Suprapubic skin (tissue), 4 donors: ENCODE measurements around the gene HJURP. TPM values are rescaled to one million over a fixed set of nuclear protein-coding genes. Genes with fewer than 3 reads are reported as not detected.

Experiments
- DNase-seq, 2 donors: peaks; one replicate each; pipeline ENCODE4 v3.0.0-alpha.2; 2019; ENCODE audit warnings: low spot score in 2 of 2
- H3K27ac ChIP-seq: fragments of 200-600 bp; sonication (generic); one replicate; pipeline ENCODE4 v1.5.1; 2019
- H3K27me3 ChIP-seq: fragments of 200-600 bp; sonication (generic); one replicate; pipeline ENCODE4 v1.5.1; 2019
- H3K36me3 ChIP-seq: fragments of 200-600 bp; sonication (generic); one replicate; pipeline ENCODE4 v1.5.1; 2019
- H3K4me1 ChIP-seq: fragments of 200-600 bp; sonication (generic); one replicate; pipeline ENCODE4 v1.5.1; 2019
- H3K4me3 ChIP-seq: fragments of 200-600 bp; sonication (generic); one replicate; pipeline ENCODE4 v1.5.1; 2019; ENCODE audit warnings: mild to moderate bottlenecking
- H3K9me3 ChIP-seq: fragments of 200-600 bp; sonication (generic); one replicate; pipeline ENCODE4 v1.5.1; 2019
- EP300 ChIP-seq: sonication (generic); formaldehyde crosslinking; IDR thresholded peaks from one replicate; pipeline ENCODE4 v1.6.1; 2017; ENCODE audit warnings: antibody characterized with exemption
- POLR2A ChIP-seq, 2 donors: fragments of 450-650 bp; IDR thresholded peaks; one replicate each; pipeline ENCODE4 v1.6.1; 2017; ENCODE audit warnings: antibody characterized with exemption in 2 of 2, mild to moderate bottlenecking in 2 of 2, moderate library complexity in 2 of 2
- POLR2AphosphoS5 ChIP-seq, 3 donors: sonication (generic); formaldehyde crosslinking; IDR thresholded peaks; one replicate each; pipeline ENCODE4 v1.6.1; 2017; ENCODE audit warnings: antibody characterized with exemption in 3 of 3
- WGBS: methylation state at CpG from one replicate; pipeline ENCODE4 v1.1.5; 2018; 5-methylcytosine and 5-hydroxymethylcytosine counted together
- total RNA-seq, 4 donors: library from RNA; depleted of rRNA; stranded (reverse); fragments of >200 nt; gene quantifications; one replicate each; pipeline ENCODE4 v1.1.0, GENCODE V29; 2016
- TF ChIP-seq, protein P1 (sequence below), 2 donors: fragments of 200-600 bp in 1 of 2; fragments of 450-650 bp in 1 of 2; sonication (generic) in 1 of 2; IDR thresholded peaks; one replicate each; pipeline ENCODE4 v1.5.1; 2016 to 2019; ENCODE audit warnings: antibody characterized with exemption in 2 of 2, mild to moderate bottlenecking in 1 of 2, moderate library complexity in 1 of 2

Gene HJURP
- total RNA-seq, 4 donors from 2014 or later: 1.7 to 7.1 (median 3.9) TPM

DNA sequence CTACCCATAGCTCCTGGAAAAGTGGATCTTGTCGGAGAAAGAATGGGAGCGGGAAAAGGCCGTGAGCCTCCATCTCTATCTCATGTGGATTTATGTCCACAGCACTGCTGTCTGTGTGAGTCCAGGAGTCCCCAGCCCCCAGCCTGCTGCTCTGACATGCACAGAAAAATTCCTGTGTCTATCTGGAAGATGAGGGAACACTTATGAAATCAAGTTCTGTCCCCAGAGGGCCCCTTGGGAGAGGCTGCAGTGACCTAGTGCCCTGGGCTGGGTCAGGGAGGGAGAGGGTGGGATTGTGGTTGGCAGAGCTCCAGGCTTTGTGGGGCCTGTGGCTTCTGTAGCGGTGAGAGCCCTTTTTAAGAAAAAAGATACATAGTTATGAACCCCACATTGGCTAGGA, 37.6 kb downstream of the HJURP start:
- Histone ChIP-seq H3K4me3 (no peak overlapping the region), H3K4me1 (no peaks in the 10 kb centered on the region), H3K27ac (no peak overlapping the region), H3K9me3 (no peaks in the 10 kb centered on the region), H3K27me3 (no peaks in the 10 kb centered on the region), H3K36me3 (no peaks in the 10 kb centered on the region)
- TF ChIP-seq, protein P1, sequence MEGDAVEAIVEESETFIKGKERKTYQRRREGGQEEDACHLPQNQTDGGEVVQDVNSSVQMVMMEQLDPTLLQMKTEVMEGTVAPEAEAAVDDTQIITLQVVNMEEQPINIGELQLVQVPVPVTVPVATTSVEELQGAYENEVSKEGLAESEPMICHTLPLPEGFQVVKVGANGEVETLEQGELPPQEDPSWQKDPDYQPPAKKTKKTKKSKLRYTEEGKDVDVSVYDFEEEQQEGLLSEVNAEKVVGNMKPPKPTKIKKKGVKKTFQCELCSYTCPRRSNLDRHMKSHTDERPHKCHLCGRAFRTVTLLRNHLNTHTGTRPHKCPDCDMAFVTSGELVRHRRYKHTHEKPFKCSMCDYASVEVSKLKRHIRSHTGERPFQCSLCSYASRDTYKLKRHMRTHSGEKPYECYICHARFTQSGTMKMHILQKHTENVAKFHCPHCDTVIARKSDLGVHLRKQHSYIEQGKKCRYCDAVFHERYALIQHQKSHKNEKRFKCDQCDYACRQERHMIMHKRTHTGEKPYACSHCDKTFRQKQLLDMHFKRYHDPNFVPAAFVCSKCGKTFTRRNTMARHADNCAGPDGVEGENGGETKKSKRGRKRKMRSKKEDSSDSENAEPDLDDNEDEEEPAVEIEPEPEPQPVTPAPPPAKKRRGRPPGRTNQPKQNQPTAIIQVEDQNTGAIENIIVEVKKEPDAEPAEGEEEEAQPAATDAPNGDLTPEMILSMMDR (IDR thresholded peaks at IDR 0.05): no peak
- TF ChIP-seq POLR2A (IDR thresholded peaks at IDR 0.05): no peak
- TF ChIP-seq EP300: no peak
- TF ChIP-seq POLR2AphosphoS5 (IDR thresholded peaks at IDR 0.05): no peak
- 80% methylated on average over 4 of the region's 4 CpGs for WGBS
- DNase-seq: peak; percentile 24 to 38

DNA sequence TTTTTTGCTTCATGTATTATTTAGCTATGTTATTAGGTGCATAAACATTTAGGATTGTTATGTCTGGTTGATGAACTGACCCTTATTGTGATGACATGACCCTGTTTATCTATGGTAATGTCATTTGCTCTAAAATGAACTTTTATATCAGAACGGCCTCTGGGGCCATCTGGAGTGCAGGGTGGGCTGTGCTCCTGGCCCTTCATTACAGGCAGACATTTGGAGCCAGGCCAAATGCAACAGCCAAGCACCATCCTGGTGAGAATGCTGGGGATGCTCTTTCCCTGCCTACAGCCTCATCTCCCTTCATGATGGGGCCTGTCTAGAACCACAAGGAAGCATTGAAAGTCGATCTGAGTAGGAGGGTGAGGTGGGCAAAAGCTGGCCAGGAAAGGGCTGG, 38.0 kb downstream of the HJURP start:
- WGBS: 52% methylated on average over 2 of the region's 2 CpGs
- peak in 1 of 2 donors; percentile 28 for DNase-seq
- no peak overlapping the region for H3K4me3 ChIP-seq
- TF ChIP-seq, protein P1 (IDR thresholded peaks at IDR 0.05): no peak
- TF ChIP-seq POLR2AphosphoS5 (IDR thresholded peaks at IDR 0.05): no peak
- no peak for TF ChIP-seq EP300
- no peak for TF ChIP-seq POLR2A (IDR thresholded peaks at IDR 0.05)
- no peaks in the 10 kb centered on the region for H3K4me1 ChIP-seq
- H3K36me3 ChIP-seq: no peaks in the 10 kb centered on the region
- H3K27ac ChIP-seq: no peak overlapping the region
- no peaks in the 10 kb centered on the region for H3K9me3 ChIP-seq
- no peaks in the 10 kb centered on the region for H3K27me3 ChIP-seq

- Histone ChIP-seq H3K27me3 (no peaks in the 10 kb centered on the region), H3K27ac (no peak overlapping the region), H3K36me3 (no peaks in the 10 kb centered on the region), H3K4me3 (no peak overlapping the region), H3K4me1 (no peaks in the 10 kb centered on the region), H3K9me3 (no peaks in the 10 kb centered on the region)
- WGBS: 70% methylated on average over 6 of the region's 6 CpGs
- TF ChIP-seq POLR2A (IDR thresholded peaks at IDR 0.05) (no peak), POLR2AphosphoS5 (IDR thresholded peaks at IDR 0.05) (no peak), EP300 (no peak)
- TF ChIP-seq, protein P1 (IDR thresholded peaks at IDR 0.05): no peak
- DNase-seq: no peak
Measured at GRCh38 chr2:233815861-233816260, 38.5 kb downstream of the HJURP start.

DNA sequence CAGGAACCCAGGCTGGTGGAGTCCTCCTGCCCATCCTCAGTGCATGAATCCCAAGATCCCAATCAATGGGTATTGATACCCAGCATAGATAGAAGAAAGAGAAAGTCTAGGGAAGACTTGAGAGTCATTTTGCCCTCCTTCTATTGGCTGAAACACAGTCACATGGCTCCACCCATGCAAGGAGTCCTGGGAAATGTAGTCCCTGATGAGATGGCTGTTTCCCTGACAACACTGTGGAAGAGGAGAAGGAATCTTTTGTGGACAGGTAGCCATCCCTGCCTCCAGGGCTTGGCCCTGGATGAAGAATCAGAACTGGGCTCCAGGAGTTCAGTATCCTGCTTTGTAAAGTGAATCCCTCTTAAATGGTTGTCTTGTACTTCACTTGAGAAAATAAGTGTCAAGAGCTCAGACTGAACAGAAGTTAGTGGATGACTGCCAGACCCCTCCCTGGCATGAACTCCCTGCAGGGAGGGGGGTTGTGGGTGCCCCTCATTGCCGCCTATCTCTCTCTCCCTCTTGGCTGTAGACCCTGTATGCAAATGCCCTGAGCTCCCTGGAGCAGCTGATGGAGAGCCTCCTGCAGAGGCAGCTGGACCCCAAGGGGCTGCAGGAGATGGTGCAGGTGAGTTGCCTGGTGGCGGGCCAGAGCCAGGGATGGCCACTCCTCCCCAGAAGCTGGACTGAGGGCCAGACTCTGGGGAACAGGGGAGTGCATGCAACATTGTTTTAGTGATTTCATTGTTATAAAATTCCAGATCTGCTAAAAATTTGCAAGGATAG, 40.1 kb downstream of the HJURP start:
- Histone ChIP-seq H3K9me3 (no peaks in the 10 kb centered on the region), H3K4me1 (no peaks in the 10 kb centered on the region), H3K27me3 (peaks cover under 1% of the 10 kb centered on the region), H3K4me3 (no peak overlapping the region), H3K27ac (no peak overlapping the region), H3K36me3 (no peaks in the 10 kb centered on the region)
- TF ChIP-seq, protein P1 (IDR thresholded peaks at IDR 0.05): no peak
- TF ChIP-seq POLR2A (IDR thresholded peaks at IDR 0.05) (no peak), EP300 (no peak), POLR2AphosphoS5 (IDR thresholded peaks at IDR 0.05) (no peak)
- peak; percentile 26 to 58 for DNase-seq
- WGBS: 42% methylated on average over 2 of the region's 2 CpGs

- no peak overlapping the region for H3K27ac ChIP-seq
- H3K27me3 ChIP-seq: peaks cover 8% of the 10 kb centered on the region
- H3K4me3 ChIP-seq: no peak overlapping the region
- H3K4me1 ChIP-seq: no peaks in the 10 kb centered on the region
- TF ChIP-seq EP300: no peak
- TF ChIP-seq, protein P1 (IDR thresholded peaks at IDR 0.05): no peak
- TF ChIP-seq POLR2A (IDR thresholded peaks at IDR 0.05): no peak
- TF ChIP-seq POLR2AphosphoS5 (IDR thresholded peaks at IDR 0.05): no peak
- H3K36me3 ChIP-seq: no peaks in the 10 kb centered on the region
- WGBS: 72% methylated on average over 3 of the region's 3 CpGs
- H3K9me3 ChIP-seq: no peaks in the 10 kb centered on the region
- peak; percentile 25 to 34 for DNase-seq
Measured at GRCh38 chr2:233813236-233814055, 40.9 kb downstream of the HJURP start.
